ENCODE measurements around the gene ZFP90. TPM values are rescaled to one million over a fixed set of nuclear protein-coding genes. Genes with fewer than 3 reads are reported as not detected.

ZFP90 gene
- total RNA-seq, 1 donor from 2014 or later = 11.8 TPM

DNA sequence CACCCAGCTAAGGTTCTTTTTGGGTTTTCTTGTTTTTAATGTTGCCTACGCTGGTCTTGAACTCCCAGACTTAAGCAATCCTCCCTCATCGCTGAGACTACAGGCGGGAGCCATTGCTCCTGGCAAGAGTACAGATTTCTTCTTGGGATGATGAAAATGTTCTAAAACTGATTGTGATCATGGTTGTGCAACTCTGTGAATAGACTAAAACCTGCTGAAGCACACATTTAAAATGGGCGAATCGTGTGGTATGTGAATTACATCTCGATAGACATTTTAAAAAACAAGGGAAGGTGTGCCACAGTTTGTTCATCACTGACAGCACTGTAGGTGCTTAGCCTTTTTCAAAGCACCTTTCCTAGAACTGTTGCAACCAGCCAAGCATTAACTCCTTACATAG is 57.2 kb downstream of the ZFP90 start:
- H3K27me3 ChIP-seq = no peaks in the 10 kb centered on the region
- intact Hi-C loops (cut with DNase I) = no loop called here
- peaks cover 0 to 5% of the 10 kb centered on the region in 2 donors for H3K9me3 ChIP-seq
- no peak for TF ChIP-seq CTCF (IDR thresholded peaks at IDR 0.05)
- no peaks in the 10 kb centered on the region for H3K36me3 ChIP-seq
- DNase-seq (ENCODE audit: low spot score in 2 of 2) = no peak
- H3K4me1 ChIP-seq = no peaks in the 10 kb centered on the region
- H3K4me3 ChIP-seq = no peak overlapping the region
- no peak overlapping the region for H3K27ac ChIP-seq

- Histone ChIP-seq H3K27ac (no peak overlapping the region), H3K4me1 (no peaks in the 10 kb centered on the region), H3K4me3 (no peak overlapping the region), H3K36me3 (no peaks in the 10 kb centered on the region), H3K9me3 (no peaks in the 10 kb centered on the region), H3K27me3 (no peaks in the 10 kb centered on the region)
- intact Hi-C loops (cut with DNase I) = no loop called here
- DNase-seq (ENCODE audit: low spot score in 2 of 2) = no peak
- TF ChIP-seq CTCF (IDR thresholded peaks at IDR 0.05) = no peak
These were observed 60.5 kb downstream of the ZFP90 start for GRCh38 chr16:68599586-68599985.

GRCh38 chr16:68605746-68606145 is 66.7 kb downstream of the ZFP90 start:
- Histone ChIP-seq H3K4me3 (no peak overlapping the region), H3K9me3 (peaks cover 0 to 5% of the 10 kb centered on the region in 2 donors), H3K27me3 (no peaks in the 10 kb centered on the region), H3K4me1 (no peaks in the 10 kb centered on the region), H3K27ac (no peak overlapping the region), H3K36me3 (no peaks in the 10 kb centered on the region)
- intact Hi-C loops (cut with DNase I) = no loop called here
- DNase-seq (ENCODE audit: low spot score in 2 of 2) = no peak
- no peak for TF ChIP-seq CTCF (IDR thresholded peaks at IDR 0.05)

DNA sequence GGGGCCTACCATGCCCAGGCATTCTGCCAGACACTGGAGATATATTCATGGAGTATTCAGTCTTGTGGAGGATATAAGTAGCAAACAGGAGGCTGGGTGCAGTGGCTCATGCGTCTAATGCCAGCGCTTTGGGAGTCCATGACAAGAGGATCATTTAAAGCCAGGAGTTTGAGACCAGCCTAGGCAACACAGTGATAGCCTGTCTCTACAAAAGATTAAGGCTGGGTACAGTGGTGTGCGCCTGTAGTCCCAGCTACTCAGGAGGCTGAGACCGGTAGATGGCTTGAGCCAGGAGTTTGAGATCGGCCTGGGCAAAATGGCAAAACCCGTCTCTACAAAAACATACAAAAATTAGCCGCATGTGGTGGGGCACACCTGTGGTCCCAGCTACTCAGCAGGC is 68.4 kb downstream of the ZFP90 start:
- intact Hi-C loops (cut with DNase I) = no loop called here
- no peak for TF ChIP-seq CTCF (IDR thresholded peaks at IDR 0.05)

GRCh38 chr16:68608330-68608729 is 69.2 kb downstream of the ZFP90 start:
- no peak overlapping the region for H3K4me3 ChIP-seq
- no peak overlapping the region for H3K27ac ChIP-seq
- no peak for TF ChIP-seq CTCF (IDR thresholded peaks at IDR 0.05)
- intact Hi-C loops (cut with DNase I) = no loop called here
- no peaks in the 10 kb centered on the region for H3K27me3 ChIP-seq
- DNase-seq (ENCODE audit: low spot score in 2 of 2) = no peak
- H3K9me3 ChIP-seq = peaks cover 0 to 5% of the 10 kb centered on the region in 2 donors
- H3K4me1 ChIP-seq = no peaks in the 10 kb centered on the region
- no peaks in the 10 kb centered on the region for H3K36me3 ChIP-seq

More for the DNA sequence above, 68.4 kb downstream of the ZFP90 start:
- no peak for DNase-seq (ENCODE audit: low spot score in 2 of 2)
- no peak overlapping the region for H3K4me3 ChIP-seq
- peaks cover 0 to 5% of the 10 kb centered on the region in 2 donors for H3K9me3 ChIP-seq
- H3K36me3 ChIP-seq = no peaks in the 10 kb centered on the region
- no peak overlapping the region for H3K27ac ChIP-seq
- H3K4me1 ChIP-seq = no peaks in the 10 kb centered on the region
- H3K27me3 ChIP-seq = no peaks in the 10 kb centered on the region

DNA sequence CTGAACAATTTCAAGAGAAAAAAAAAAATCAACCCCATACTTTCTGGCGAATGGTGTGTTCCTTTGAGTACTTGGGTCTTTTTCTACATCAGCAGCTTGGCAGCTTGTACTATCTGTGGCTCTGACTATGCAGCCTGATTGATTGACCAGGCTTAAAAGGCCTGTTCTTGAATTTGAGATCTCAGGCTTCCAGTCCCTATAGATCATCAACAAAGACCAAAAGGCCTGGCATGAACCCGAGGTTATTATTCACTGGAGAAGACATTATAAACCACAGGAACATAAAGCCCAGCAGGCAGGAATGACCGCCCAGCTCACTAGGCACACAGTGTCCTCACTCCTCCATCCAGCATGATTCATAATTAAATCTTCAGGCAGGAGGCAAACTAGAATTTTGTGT is 73.9 kb downstream of the ZFP90 start:
- Histone ChIP-seq H3K27me3 (no peaks in the 10 kb centered on the region), H3K9me3 (peaks cover 0 to 6% of the 10 kb centered on the region in 2 donors), H3K4me3 (no peak overlapping the region), H3K4me1 (no peaks in the 10 kb centered on the region), H3K27ac (no peak overlapping the region), H3K36me3 (no peaks in the 10 kb centered on the region)
- no peak for TF ChIP-seq CTCF (IDR thresholded peaks at IDR 0.05)
- no peak for DNase-seq (ENCODE audit: low spot score in 2 of 2)
- intact Hi-C loops (cut with DNase I) = no loop called here
